ENCODE data around the gene TNIK. TPM values are rescaled to one million over a fixed set of nuclear protein-coding genes. Genes with fewer than 3 reads are reported as not detected.
"Not testable (repeated sequence)": the region's sequence is repeated elsewhere in the genome, so short reads cannot be mapped to it uniquely, and the experiment has no call there.

The TNIK gene
- total RNA-seq, 1 donor from 2014 or later: 76.7 TPM

DNA sequence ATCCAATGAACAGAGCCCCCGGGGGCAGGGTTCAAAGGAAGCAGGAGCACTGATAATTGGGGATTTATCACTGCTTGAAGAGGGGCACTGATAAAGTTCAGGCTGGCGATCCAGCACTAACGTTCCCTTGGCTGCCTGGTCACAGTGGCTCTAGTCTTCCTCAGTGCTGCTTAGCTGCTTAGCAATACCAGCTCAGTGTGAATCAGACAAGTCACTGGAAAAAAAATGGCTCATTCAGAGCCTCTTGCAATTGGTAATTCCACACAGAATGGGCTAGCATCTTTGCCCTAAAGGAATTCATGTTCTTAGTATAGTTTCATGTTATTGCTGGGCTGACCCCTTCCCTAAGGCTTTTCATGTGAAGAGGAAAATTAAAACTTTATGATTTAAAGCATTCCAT, 338.0 kb downstream of the TNIK start:
- no peak for DNase-seq

DNA sequence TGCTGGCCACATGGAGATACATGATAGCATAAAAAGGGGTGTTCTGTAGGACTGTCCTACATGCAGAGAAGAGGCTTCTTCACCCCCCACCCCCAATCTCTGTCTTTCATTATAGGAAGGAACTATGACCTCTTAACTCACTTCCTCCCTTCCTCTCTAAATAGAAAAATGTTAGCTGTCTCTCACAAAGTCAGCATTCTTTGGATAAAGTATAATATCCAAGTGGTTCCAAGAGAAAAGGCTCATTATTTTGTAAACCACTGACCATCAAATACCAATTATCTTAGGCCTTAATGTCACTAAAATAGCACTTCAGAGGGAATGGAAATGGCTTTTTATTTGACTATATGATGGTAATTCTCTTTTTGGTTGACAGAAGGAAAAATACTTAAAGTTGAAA, 338.4 kb downstream of the TNIK start:
- DNase-seq: no peak

DNA sequence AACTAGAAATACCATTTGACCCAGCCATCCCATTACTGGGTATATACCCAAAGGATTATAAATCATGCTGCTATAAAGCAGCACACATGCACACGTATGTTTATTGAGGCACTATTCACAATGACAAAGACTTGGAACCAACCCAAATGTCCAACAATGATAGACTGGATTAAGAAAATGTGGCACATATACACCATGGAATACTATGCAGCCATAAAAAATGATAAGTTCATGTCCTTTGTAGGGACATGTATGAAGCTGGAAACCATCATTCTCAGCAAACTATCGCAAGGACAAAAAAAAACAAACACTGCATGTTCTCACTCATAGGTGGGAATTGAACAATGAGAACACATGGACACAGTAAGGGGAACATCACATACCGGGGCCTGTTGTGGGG, 340.8 kb downstream of the TNIK start:
- not testable (repeated sequence) for DNase-seq

- not testable (repeated sequence) for DNase-seq
Observed at GRCh38 chr3:171118993-171119392, 341.2 kb downstream of the TNIK start.

GRCh38 chr3:171116824-171117395, 343.3 kb downstream of the TNIK start:
- DNase-seq: no peak

- DNase-seq: no peak
Observed at GRCh38 chr3:171116365-171116764, 343.8 kb downstream of the TNIK start.

GRCh38 chr3:171115667-171116066, 344.5 kb downstream of the TNIK start:
- no peak for DNase-seq

GRCh38 chr3:171113716-171114115, 346.5 kb downstream of the TNIK start:
- no peak for DNase-seq

DNA sequence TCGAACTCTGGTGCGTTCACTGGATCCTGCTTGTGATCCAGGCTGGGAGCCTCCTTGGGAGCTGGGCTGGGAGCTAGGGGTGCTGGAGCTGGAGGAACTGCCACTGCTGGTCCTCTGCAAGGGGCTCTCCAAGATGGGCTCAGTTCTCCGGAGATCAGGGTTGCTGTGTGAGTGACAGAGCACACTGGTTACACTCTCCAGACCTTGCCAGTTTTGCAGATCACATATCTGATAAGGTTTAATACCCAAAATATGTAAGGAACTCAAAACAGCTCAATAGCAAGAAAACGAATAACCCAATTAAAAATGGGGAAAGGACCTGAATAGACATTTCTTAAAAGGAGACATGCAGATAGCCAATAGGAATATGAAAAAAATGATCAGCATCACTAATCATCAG, 349.5 kb downstream of the TNIK start:
- DNase-seq: no peak

- DNase-seq: no peak
Observed at GRCh38 chr3:171108066-171108465, 352.1 kb downstream of the TNIK start.

- no peak for DNase-seq
Observed at GRCh38 chr3:171103185-171103584, 357.0 kb downstream of the TNIK start.

GRCh38 chr3:171101982-171102641, 358.1 kb downstream of the TNIK start:
- DNase-seq: no peak

GRCh38 chr3:171099911-171100310, 360.3 kb downstream of the TNIK start:
- DNase-seq: no peak

GRCh38 chr3:171095063-171095462, 365.1 kb downstream of the TNIK start:
- DNase-seq: no peak

- no peak for DNase-seq
Observed at GRCh38 chr3:171094411-171094810, 365.8 kb downstream of the TNIK start.

DNA sequence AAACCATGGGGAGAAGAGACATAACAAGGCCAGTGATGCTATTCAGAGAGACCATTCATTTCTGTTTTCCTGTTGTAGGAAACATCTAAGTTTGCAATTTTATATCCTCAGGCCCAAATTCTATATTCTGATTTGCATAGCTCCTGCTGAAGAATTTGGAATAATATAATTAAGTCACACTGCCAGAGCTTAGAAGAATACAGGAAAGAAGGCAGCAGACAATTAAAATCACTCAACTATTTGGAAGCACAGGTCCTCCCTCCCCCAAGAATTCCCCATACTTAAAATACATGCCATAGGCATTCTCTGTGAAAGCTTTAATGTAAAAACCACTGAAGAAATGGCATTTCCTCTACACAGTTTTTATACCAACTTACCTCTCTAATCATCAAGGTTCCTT, 366.7 kb downstream of the TNIK start:
- no peak for DNase-seq

- no peak for DNase-seq
Observed at GRCh38 chr3:171092467-171092911, 367.7 kb downstream of the TNIK start.

DNA sequence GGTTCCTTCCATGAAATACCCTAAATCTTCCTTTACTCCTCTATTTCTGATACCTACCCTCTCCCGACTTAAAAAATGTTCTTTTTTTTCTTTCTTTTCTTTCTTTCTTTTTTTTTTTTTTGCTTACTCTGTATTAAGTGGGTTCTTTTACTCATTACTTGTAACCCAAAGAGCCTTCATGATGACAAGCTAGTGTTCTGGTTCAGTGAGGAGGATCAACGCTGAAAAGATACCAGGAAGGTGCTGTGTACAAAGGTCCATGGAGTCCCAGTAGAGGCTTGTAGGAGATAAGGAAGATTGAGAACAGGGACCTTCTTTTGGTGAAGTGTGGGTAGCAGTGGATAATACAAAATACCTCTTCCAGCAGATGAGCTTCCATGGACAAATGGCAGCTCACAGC, 369.9 kb downstream of the TNIK start:
- no peak for DNase-seq

DNA sequence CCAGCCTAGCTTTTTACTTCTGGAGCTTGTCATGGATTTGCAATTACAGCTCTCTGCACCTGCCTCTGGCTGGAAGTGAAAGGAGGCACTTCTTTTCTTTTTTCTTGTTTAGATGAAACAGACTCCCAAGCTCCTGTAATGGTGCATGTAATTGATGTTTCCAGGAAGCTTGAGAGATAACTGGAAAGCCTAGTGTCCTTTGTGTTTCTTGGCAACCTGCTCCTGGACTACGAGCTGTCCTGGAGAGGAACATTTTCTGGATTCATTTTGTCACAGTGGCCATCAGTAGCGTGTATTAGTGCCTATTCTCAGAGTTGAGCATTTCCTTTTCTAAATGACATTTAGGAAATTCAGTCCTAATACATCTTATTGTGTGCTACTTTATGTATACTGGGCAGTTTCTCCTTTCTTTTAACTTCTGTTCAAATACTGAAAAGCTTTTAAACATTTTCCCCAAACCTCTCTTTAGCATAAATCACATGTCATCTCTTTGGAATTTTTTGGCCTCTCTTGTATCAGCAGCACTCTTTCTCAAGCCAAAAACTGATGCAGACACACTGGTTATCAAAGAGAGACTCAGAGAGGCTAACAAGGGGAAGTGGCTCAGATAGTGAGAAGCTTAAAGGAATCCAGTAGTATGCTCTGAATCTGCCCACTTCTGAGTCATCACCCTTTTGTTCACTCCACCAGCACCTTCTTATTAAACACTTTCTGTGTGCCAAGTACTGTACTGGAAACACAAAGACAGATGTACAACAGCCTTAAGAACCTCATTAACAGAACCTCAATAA, 371.0 kb downstream of the TNIK start:
- no peak for DNase-seq

DNA sequence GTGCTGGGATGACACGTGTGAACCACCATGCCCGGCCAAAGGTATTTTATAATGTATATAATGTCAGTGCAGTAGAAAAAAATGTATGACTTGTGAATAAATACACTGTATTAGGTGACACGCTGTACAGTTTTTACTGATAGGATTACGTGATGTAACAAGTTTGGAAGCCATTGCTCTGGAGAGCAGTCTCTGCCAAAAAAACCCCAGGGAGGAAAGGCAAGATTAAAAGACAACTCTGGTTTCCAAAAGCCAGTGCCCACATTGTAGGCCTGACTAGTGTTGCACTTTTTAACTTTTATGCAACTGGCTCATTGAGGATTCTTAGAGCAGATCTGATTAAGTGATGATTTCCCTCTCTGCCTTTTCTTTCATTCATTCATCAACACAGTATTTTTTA, 371.7 kb downstream of the TNIK start:
- no peak for DNase-seq

DNA sequence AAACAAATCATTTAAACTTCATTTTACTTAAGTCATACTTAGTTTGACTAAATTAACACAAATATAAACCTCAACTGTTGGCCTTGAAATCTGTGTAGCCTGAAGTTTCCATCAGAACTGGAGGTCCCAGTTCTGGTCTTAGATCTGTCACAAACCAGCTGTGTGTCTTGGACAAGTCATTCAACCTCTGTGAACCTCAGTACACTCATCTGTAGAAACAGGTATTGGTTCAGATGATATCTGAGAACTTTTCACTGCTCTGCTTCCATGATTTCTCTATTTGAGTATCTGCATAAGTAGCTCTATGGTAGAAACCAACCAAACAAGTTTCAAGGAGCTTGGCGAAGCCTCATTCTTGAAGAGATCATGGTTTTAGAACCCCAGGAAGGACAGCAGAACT, 373.3 kb downstream of the TNIK start:
- no peak for DNase-seq

DNA sequence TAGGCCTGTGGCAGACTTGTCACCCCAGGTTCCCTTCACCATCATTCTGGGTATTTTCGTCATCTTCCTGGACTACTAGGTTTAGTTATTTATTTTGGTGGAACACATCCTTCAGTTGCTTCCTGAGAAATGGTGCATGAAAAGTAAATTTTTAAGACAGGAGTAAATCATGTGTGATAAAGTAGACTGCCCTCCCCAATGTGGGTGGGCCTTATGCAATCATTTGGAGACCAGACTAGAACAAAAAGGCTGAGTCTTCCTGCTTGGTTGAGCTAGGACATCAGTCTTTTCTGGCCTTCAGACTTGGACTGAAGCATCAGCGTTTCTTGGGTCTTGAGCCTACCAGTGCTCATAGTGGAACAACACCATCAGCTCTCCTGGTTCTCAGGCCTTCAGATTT, 382.9 kb downstream of the TNIK start:
- no peak for DNase-seq

DNA sequence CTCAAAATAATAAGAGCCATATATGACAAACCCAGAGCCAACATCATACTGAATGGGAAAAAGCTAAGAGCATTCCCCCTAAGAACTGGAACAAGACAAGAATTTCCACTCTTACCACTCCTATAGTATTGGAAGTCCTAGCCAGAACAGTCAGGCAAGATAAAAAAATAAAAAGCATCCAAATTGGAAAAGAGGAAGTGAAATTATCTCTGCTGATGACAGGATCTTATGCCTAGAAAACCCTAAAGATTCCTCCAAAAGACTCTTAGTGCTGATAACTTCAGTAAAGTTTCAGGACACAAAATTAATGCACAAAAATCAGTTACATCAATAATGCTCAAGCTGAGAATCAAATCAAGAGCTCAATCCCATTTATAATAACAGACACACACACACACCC, 387.8 kb downstream of the TNIK start:
- DNase-seq: no peak

DNA sequence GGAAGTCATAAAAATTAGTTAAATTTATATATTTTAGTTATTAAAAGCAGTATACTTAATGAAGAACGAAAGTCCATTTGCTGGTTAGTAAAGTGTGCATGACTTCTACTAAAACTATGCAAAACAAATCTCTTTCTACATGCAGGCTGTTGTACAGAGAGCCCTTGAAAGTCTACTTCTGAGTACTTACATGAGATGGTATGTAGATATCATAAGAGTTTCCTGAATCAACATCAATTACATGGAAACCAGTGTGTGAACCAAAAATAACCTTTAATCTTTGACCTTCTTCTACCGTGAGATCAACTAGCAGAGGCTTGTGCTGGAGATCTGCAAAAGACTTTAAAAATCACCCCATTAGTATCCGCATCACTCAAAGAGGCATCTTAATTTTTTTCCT, 391.5 kb downstream of the TNIK start:
- no peak for DNase-seq
